Activated naive CD8-positive, alpha-beta T cell treated with anti-CD3 and anti-CD28 coated beads, Interleukin-2, amount 10 ng/mL, durations not matched to agents 7 days and 5 days (primary cell): ENCODE data around the gene FCHSD1. TPM values are rescaled to one million over a fixed set of nuclear protein-coding genes. Genes with fewer than 3 reads are reported as not detected.

Experiments
- ATAC-seq: fragments of 150-1000 bp; cut with Tn5 transposase; one replicate; pipeline ENCODE4 v1.10.0; 2021; ENCODE audit warnings: low read depth, moderate library complexity
- POLR2A ChIA-PET: fragments of 350-600 bp; sonication (Branson Sonifier 250); formaldehyde crosslinking; loops from one replicate; lab custom pipeline; 2021; ENCODE audit warnings: antibody characterized with exemption; lab: Charles Lee
- DNase-seq: peaks from one replicate; pipeline ENCODE4 v3.0.0; 2021
- H3K27ac Mint-ChIP-seq: one replicate; pipeline ENCODE4 v1.8.0; 2022; ENCODE audit warnings: mild to moderate bottlenecking, mixed read lengths
- H3K27me3 Mint-ChIP-seq: one replicate; pipeline ENCODE4 v1.8.0; 2022; ENCODE audit warnings: mild to moderate bottlenecking, moderate library complexity, mixed read lengths
- H3K36me3 Mint-ChIP-seq: one replicate; pipeline ENCODE4 v1.8.0; 2021; ENCODE audit warnings: mild to moderate bottlenecking, mixed read lengths
- H3K4me1 Mint-ChIP-seq: one replicate; pipeline ENCODE4 v1.8.0; 2021; ENCODE audit warnings: mixed read lengths
- H3K4me3 Mint-ChIP-seq: one replicate; pipeline ENCODE4 v1.8.0; 2022; ENCODE audit warnings: mild to moderate bottlenecking, moderate library complexity, mixed read lengths
- H3K9me3 Mint-ChIP-seq: one replicate; pipeline ENCODE4 v1.8.0; 2021; ENCODE audit warnings: mixed read lengths
- total RNA-seq, 2 experiments: library from RNA; stranded (reverse); gene quantifications; one replicate each; pipeline ENCODE4 v1.2.3, GENCODE V29; 2021

FCHSD1 gene
- total RNA-seq, 2 experiments from 2014 or later, result 98.3 to 99.1 TPM

- Mint-ChIP-seq H3K9me3 (no peaks in the 10 kb centered on the region), H3K36me3 (peaks cover 18% of the 10 kb centered on the region), H3K27ac (peak overlapping the region; percentile 96), H3K27me3 (no peaks in the 10 kb centered on the region), H3K4me1 (peaks cover 31% of the 10 kb centered on the region), H3K4me3 (no peak overlapping the region)
- DNase-seq, result no peak
- no peak for ATAC-seq
- POLR2A ChIA-PET, result interaction anchor here (8.8 kb wide), 1 partner anchor 10 kb away, joined by 107 read pairs; the partner anchor contains the start of genes HDAC3 and RELL2
These were observed 2.0 kb downstream of the FCHSD1 start for GRCh38 chr5:141649056-141649688.

DNA sequence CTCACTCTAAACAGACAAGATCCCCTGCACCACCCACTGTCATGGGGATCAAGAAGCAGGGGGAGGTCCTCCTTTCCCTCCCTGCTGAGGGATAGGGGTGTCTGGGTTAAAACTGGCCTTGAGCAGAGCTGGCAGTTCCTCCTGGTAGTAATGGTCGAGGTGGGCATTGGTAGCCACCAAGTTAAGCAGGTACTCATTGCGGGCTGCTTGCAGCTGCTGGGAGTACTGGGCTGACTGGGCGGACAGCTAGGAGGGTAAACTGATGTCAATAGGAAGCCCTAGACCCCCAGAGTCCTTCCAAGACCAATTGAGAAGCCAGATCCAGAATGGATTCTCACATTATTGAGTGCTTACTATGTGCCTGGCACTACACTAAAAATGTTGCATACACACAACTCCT, 3.4 kb downstream of the FCHSD1 start:
- no peak overlapping the region for H3K4me3 Mint-ChIP-seq
- POLR2A ChIA-PET, result interaction anchor here (8.8 kb wide), 1 partner anchor 8 kb away, joined by 107 read pairs; the partner anchor contains the start of genes HDAC3 and RELL2

GRCh38 chr5:141647242-141647641, 4.0 kb downstream of the FCHSD1 start:
- POLR2A ChIA-PET, result interaction anchor here (8.8 kb wide), 1 partner anchor 8 kb away, joined by 107 read pairs; the partner anchor contains the start of genes HDAC3 and RELL2
- peaks cover 24% of the 10 kb centered on the region for H3K4me1 Mint-ChIP-seq
- H3K27me3 Mint-ChIP-seq, result no peaks in the 10 kb centered on the region
- no peak overlapping the region for H3K27ac Mint-ChIP-seq
- no peak overlapping the region for H3K4me3 Mint-ChIP-seq
- no peaks in the 10 kb centered on the region for H3K9me3 Mint-ChIP-seq
- peaks cover 20% of the 10 kb centered on the region for H3K36me3 Mint-ChIP-seq
- DNase-seq (no peak), ATAC-seq (no peak)

More for the DNA sequence above, 3.4 kb downstream of the FCHSD1 start:
- no peak for DNase-seq
- no peak overlapping the region for H3K27ac Mint-ChIP-seq
- H3K27me3 Mint-ChIP-seq, result no peaks in the 10 kb centered on the region
- no peak for ATAC-seq
- H3K9me3 Mint-ChIP-seq, result no peaks in the 10 kb centered on the region
- peaks cover 29% of the 10 kb centered on the region for H3K4me1 Mint-ChIP-seq
- H3K36me3 Mint-ChIP-seq, result peaks cover 20% of the 10 kb centered on the region

DNA sequence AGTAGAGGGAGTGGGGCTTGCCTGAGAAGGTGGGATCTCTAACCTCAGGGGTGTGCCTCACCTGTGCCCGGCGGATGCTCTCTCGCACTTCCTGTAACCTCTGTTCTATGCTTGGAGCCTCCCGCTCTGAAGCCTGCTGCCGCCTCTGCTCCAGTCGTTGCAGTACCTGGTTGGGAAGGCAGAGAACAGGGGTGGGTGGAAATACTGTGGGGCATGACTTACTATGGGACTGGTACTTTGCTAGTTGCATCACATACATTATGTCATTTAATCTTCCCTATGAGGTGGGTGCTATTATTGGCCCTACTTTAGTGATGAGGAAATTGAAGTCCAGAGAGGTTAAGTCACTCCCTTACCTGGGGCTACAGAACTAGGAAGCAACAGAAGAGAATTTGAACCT, 5.2 kb downstream of the FCHSD1 start:
- ATAC-seq (no peak), DNase-seq (no peak)
- POLR2A ChIA-PET, result interaction anchor here (8.8 kb wide), 1 partner anchor 7 kb away, joined by 107 read pairs; the partner anchor contains the start of genes HDAC3 and RELL2
- Mint-ChIP-seq H3K36me3 (peaks cover 18% of the 10 kb centered on the region), H3K4me3 (no peak overlapping the region), H3K4me1 (peaks cover 27% of the 10 kb centered on the region), H3K9me3 (no peaks in the 10 kb centered on the region), H3K27ac (no peak overlapping the region), H3K27me3 (no peaks in the 10 kb centered on the region)

- POLR2A ChIA-PET, result interaction anchor here (9.6 kb wide), 1 partner anchor 7 kb away, joined by 107 read pairs; the partner anchor contains the start of gene FCHSD1
- H3K4me3 Mint-ChIP-seq, result no peak overlapping the region
- H3K27ac Mint-ChIP-seq, result peak overlapping the region; percentile 61
- ATAC-seq, result no peak
- no peak for DNase-seq
- peaks cover 26% of the 10 kb centered on the region for H3K4me1 Mint-ChIP-seq
- H3K9me3 Mint-ChIP-seq, result no peaks in the 10 kb centered on the region
- peaks cover 12% of the 10 kb centered on the region for H3K36me3 Mint-ChIP-seq
- no peaks in the 10 kb centered on the region for H3K27me3 Mint-ChIP-seq
These were observed 9.5 kb downstream of the FCHSD1 start for GRCh38 chr5:141641634-141642267.

DNA sequence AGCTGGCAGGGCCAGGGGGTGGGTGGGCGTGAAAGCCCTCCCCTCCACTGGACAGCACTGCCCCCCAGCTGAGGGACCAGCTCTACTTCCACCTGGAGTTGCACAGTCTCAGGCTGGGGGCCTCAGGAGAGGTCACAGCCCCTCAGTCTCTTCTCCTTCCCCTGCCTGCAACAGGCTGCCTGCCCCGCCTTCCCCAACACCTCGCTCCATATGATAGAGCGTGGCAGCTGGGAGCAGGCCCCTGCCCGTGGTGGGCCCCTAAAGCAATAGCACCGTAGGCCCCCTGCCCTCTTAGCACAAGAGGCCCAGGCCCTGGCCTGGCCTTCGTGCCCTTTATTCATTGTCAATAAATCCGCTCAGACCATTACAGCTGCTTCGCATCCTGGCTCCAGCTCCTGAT, 10.5 kb downstream of the FCHSD1 start:
- DNase-seq, result no peak
- Mint-ChIP-seq H3K27ac (no peak overlapping the region), H3K36me3 (peaks cover 6% of the 10 kb centered on the region), H3K4me1 (peaks cover 28% of the 10 kb centered on the region), H3K4me3 (no peak overlapping the region), H3K27me3 (no peaks in the 10 kb centered on the region), H3K9me3 (no peaks in the 10 kb centered on the region)
- ATAC-seq, result no peak
- POLR2A ChIA-PET, result interaction anchor here (9.6 kb wide), 1 partner anchor 8 kb away, joined by 107 read pairs; the partner anchor contains the start of gene FCHSD1

DNA sequence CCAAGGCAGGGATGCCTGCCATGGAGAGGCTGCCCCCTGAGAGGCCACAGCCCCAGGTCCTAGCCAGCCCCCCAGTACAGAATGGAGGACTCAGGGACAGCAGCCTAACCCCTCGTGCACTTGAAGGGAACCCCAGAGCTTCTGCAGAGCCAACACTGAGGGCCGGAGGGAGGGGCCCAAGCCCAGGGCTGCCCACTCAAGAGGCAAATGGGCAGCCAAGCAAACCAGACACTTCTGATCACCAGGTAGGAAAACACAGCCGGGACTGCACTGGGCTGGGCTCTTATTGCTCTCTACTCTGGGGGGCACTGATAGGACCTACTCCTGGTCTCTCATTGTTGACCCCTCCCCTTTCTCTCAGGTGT, 11.2 kb downstream of the FCHSD1 start:
- H3K27ac Mint-ChIP-seq, result no peak overlapping the region

DNA sequence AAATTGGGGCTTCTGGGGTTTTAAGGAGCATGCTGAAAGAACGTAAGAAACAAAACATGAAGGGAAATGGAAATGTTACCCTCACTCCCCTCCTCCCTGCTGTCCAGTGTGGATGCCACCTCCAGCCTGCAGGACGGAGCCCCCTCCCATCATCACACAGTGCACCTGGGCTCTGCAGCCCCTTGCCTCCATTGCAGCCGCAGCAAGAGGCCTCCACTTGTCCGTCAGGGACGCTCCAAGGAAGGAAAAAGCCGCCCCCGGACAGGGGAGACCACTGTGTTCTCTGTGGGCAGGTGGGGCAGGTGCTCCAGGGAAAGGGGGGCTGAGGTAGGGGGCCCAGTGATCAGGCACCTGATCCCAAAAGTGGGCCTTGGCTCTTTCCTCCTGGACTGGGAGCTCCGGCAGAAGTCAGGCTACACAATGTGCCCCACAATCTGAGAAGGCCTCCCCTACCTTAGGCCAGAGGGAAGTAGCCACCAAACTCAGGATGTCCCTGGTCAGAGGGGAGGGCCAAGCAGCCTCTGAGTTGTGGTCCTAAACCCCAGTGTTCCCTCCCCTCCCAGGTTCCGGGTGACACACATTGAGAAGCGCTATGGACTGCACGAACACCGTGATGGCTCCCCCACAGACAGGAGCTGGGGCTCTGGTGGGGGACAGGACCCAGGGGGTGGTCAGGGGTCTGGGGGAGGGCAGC, 11.7 kb downstream of the FCHSD1 start:
- no peak for ATAC-seq
- peaks cover 39% of the 10 kb centered on the region for H3K4me1 Mint-ChIP-seq

More for the DNA sequence above, 11.2 kb downstream of the FCHSD1 start:
- no peak for DNase-seq
- no peak overlapping the region for H3K4me3 Mint-ChIP-seq
- H3K36me3 Mint-ChIP-seq, result peaks cover 8% of the 10 kb centered on the region
- peaks cover 34% of the 10 kb centered on the region for H3K4me1 Mint-ChIP-seq
- POLR2A ChIA-PET, result interaction anchor here (9.6 kb wide), 1 partner anchor 9 kb away, joined by 107 read pairs; the partner anchor contains the start of gene FCHSD1
- H3K27me3 Mint-ChIP-seq, result no peaks in the 10 kb centered on the region
- no peaks in the 10 kb centered on the region for H3K9me3 Mint-ChIP-seq
- no peak for ATAC-seq

GRCh38 chr5:141638771-141639170, 12.4 kb downstream of the FCHSD1 start:
- Mint-ChIP-seq H3K27me3 (no peaks in the 10 kb centered on the region), H3K9me3 (no peaks in the 10 kb centered on the region), H3K36me3 (peaks cover 10% of the 10 kb centered on the region), H3K4me1 (peaks cover 44% of the 10 kb centered on the region), H3K4me3 (peak overlapping the region; percentile 94), H3K27ac (peak overlapping the region; percentile 93)
- DNase-seq, result no peak
- ATAC-seq, result no peak
- POLR2A ChIA-PET, result interaction anchor here (0.6 to 9.6 kb wide), 6 partner anchors 10 to 47 kb away, joined by 3 to 107 read pairs (median 35); partner anchors contain the start of genes DIAPH1 and FCHSD1

More for the DNA sequence above, 11.7 kb downstream of the FCHSD1 start:
- Mint-ChIP-seq H3K27ac (no peak overlapping the region), H3K4me3 (peak overlapping the region; percentile 13), H3K9me3 (no peaks in the 10 kb centered on the region), H3K36me3 (peaks cover 7% of the 10 kb centered on the region), H3K27me3 (no peaks in the 10 kb centered on the region)
- DNase-seq, result no peak
- POLR2A ChIA-PET, result interaction anchor here (9.6 kb wide), 1 partner anchor 10 kb away, joined by 107 read pairs; the partner anchor contains the start of gene FCHSD1

DNA sequence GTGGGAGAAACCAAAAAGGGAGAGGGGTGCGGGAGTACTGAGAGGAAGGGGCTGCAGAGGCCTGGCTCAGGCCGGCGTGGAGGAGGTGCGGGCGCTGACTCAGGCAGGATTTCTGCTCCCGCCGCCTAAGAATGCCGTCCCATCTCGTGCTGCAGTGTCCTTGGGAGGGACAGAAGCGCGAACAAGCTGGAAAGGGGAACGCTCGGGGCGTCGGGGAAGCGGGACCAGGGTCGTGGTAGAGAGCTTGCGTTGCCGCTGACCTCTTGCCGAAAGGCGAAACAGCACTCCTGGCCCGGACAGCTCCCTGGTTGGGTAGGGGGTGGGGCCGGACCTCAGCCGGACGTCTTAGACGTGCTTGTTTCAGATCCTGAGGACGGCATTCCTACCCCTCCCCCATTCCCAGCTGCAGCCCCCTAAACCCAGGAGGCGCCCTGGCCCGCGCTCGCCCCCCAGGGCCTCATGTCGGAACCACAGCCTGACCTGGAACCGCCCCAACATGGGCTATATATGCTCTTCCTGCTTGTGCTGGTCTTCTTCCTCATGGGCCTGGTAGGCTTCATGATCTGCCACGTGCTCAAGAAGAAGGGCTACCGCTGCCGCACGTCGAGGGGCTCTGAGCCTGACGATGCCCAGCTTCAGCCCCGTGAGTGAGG, 13.3 kb downstream of the FCHSD1 start:
- ATAC-seq (peak; percentile 57), DNase-seq (peak; percentile 78)
- H3K36me3 Mint-ChIP-seq, result peaks cover 12% of the 10 kb centered on the region
- peaks cover 46% of the 10 kb centered on the region for H3K4me1 Mint-ChIP-seq
- POLR2A ChIA-PET, result interaction anchor here (1.0 to 9.6 kb wide), 13 partner anchors 10 to 472 kb away, joined by 3 to 107 read pairs (median 16); partner anchors contain the start of genes DELE1, DIAPH1, FCHSD1 and RNF14
- H3K27ac Mint-ChIP-seq, result peak overlapping the region; percentile 93
- H3K27me3 Mint-ChIP-seq, result no peaks in the 10 kb centered on the region
- no peaks in the 10 kb centered on the region for H3K9me3 Mint-ChIP-seq
- H3K4me3 Mint-ChIP-seq, result peak overlapping the region; percentile 94

GRCh38 chr5:141637123-141637766, 14.0 kb downstream of the FCHSD1 start:
- ATAC-seq (peak; percentile 64), DNase-seq (peak; percentile 82)
- peak overlapping the region; percentile 93 for H3K27ac Mint-ChIP-seq
- peaks cover 50% of the 10 kb centered on the region for H3K4me1 Mint-ChIP-seq
- H3K9me3 Mint-ChIP-seq, result no peaks in the 10 kb centered on the region
- H3K4me3 Mint-ChIP-seq, result peak overlapping the region; percentile 94
- peaks cover 12% of the 10 kb centered on the region for H3K36me3 Mint-ChIP-seq
- POLR2A ChIA-PET, result interaction anchor here (0.6 to 9.6 kb wide), 22 partner anchors 10 to 473 kb away, joined by 3 to 107 read pairs (median 6); partner anchors contain the start of genes DELE1, DIAPH1, FCHSD1 and RNF14
- H3K27me3 Mint-ChIP-seq, result no peaks in the 10 kb centered on the region
